Measurements from ENCODE around the gene NUAK2.

DNA sequence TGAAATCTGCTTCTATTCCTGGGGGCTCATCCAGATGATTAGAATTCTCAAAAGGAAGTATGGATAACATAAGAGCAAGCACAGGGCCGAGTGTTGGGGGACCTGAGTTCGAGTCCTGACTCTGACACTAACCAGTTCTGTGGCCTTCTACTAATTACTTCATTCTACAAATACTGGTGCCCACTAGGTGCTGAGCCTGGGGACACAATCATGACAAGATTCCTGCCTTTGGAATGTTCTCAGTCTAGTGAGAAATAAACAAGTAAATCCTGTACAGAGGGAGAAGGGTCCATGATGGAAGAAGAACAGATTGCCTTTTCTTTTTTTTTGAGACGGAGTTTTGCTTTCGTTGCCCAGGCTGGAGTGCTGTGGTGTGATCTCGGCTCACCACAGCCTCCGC lies 2.2 kb upstream of the NUAK2 start:
- TF ChIP-seq, protein P1, sequence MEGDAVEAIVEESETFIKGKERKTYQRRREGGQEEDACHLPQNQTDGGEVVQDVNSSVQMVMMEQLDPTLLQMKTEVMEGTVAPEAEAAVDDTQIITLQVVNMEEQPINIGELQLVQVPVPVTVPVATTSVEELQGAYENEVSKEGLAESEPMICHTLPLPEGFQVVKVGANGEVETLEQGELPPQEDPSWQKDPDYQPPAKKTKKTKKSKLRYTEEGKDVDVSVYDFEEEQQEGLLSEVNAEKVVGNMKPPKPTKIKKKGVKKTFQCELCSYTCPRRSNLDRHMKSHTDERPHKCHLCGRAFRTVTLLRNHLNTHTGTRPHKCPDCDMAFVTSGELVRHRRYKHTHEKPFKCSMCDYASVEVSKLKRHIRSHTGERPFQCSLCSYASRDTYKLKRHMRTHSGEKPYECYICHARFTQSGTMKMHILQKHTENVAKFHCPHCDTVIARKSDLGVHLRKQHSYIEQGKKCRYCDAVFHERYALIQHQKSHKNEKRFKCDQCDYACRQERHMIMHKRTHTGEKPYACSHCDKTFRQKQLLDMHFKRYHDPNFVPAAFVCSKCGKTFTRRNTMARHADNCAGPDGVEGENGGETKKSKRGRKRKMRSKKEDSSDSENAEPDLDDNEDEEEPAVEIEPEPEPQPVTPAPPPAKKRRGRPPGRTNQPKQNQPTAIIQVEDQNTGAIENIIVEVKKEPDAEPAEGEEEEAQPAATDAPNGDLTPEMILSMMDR (conservative IDR thresholded peaks at IDR 0.05; ENCODE audit: low read depth, low read length), result no peak
- TF ChIP-seq EZH2 (IDR thresholded peaks at IDR 0.05; ENCODE audit: borderline replicate concordance, low read depth, low read length, poor library complexity, severe bottlenecking), result no peak

All from A673 (cell line).